Progenitor cell of endocrine pancreas (in vitro differentiated cells): ENCODE results near the gene MT1B. TPM values are rescaled to one million over a fixed set of nuclear protein-coding genes. Genes with fewer than 3 reads are reported as not detected.

Experiments used
- DNase-seq: peaks from one replicate; pipeline ENCODE4 v3.0.0; 2021; ENCODE audit warnings: low spot score; ENCODE audit not compliant: unreplicated experiment
- H3K27ac Mint-ChIP-seq: 2 replicates; pipeline ENCODE4 v1.8.0; 2021; ENCODE audit warnings: mild to moderate bottlenecking, moderate library complexity, mixed read lengths
- H3K27me3 Mint-ChIP-seq: 2 replicates; pipeline ENCODE4 v1.8.0; 2021; ENCODE audit warnings: mixed read lengths
- H3K36me3 Mint-ChIP-seq: 2 replicates; pipeline ENCODE4 v1.8.0; 2022; ENCODE audit warnings: mixed read lengths; ENCODE audit not compliant: insufficient read depth
- H3K4me1 Mint-ChIP-seq: 2 replicates; pipeline ENCODE4 v1.8.0; 2021; ENCODE audit warnings: low read depth, mixed read lengths
- H3K4me3 Mint-ChIP-seq: 2 replicates; pipeline ENCODE4 v1.8.0; 2021; ENCODE audit warnings: low read depth, mild to moderate bottlenecking, moderate library complexity, mixed read lengths
- H3K9me3 Mint-ChIP-seq: 2 replicates; pipeline ENCODE4 v1.8.0; 2021; ENCODE audit warnings: low read depth, mixed read lengths
- CTCF ChIP-seq: fragments of 200-600 bp; sonication (generic); IDR thresholded peaks from one replicate; pipeline ENCODE4 v1.5.0; 2021; ENCODE audit warnings: antibody characterized with exemption, mild to moderate bottlenecking; ENCODE audit not compliant: unreplicated experiment
- total RNA-seq: library from RNA; stranded (reverse); gene quantifications from 2 replicates; pipeline ENCODE4 v1.2.1, GENCODE V29; 2021

The MT1B gene
- total RNA-seq, 1 donor from 2014 or later = not detected

GRCh38 chr16:56609463-56609921 is 42.2 kb upstream of the MT1B start:
- Mint-ChIP-seq H3K27ac (no peak overlapping the region), H3K4me3 (peak overlapping the region; percentile 56), H3K36me3 (no peaks in the 10 kb centered on the region), H3K27me3 (peaks cover 87% of the 10 kb centered on the region), H3K9me3 (no peaks in the 10 kb centered on the region), H3K4me1 (peaks cover 6% of the 10 kb centered on the region)
- TF ChIP-seq CTCF = no peak
- DNase-seq = no peak

GRCh38 chr16:56610017-56610608 is 41.6 kb upstream of the MT1B start:
- Mint-ChIP-seq H3K9me3 (no peaks in the 10 kb centered on the region), H3K4me1 (peaks cover 6% of the 10 kb centered on the region), H3K27ac (no peak overlapping the region), H3K27me3 (peaks cover 87% of the 10 kb centered on the region), H3K4me3 (no peak overlapping the region), H3K36me3 (no peaks in the 10 kb centered on the region)
- no peak for TF ChIP-seq CTCF
- no peak for DNase-seq

GRCh38 chr16:56610609-56611111 is 41.0 kb upstream of the MT1B start:
- H3K4me1 Mint-ChIP-seq = peaks cover 6% of the 10 kb centered on the region
- peaks cover 90% of the 10 kb centered on the region for H3K27me3 Mint-ChIP-seq
- no peak for DNase-seq
- no peak overlapping the region for H3K27ac Mint-ChIP-seq
- no peaks in the 10 kb centered on the region for H3K36me3 Mint-ChIP-seq
- no peak for TF ChIP-seq CTCF
- no peaks in the 10 kb centered on the region for H3K9me3 Mint-ChIP-seq
- H3K4me3 Mint-ChIP-seq = no peak overlapping the region

GRCh38 chr16:56611281-56611833 is 40.3 kb upstream of the MT1B start:
- TF ChIP-seq CTCF = no peak
- Mint-ChIP-seq H3K27me3 (peaks cover 87% of the 10 kb centered on the region), H3K4me1 (peaks cover 6% of the 10 kb centered on the region), H3K36me3 (no peaks in the 10 kb centered on the region), H3K4me3 (no peak overlapping the region), H3K27ac (no peak overlapping the region), H3K9me3 (no peaks in the 10 kb centered on the region)
- DNase-seq = no peak

GRCh38 chr16:56613706-56614105 is 38.0 kb upstream of the MT1B start:
- H3K36me3 Mint-ChIP-seq = no peaks in the 10 kb centered on the region
- no peak for DNase-seq
- no peaks in the 10 kb centered on the region for H3K9me3 Mint-ChIP-seq
- H3K27me3 Mint-ChIP-seq = peaks cover 89% of the 10 kb centered on the region
- no peak for TF ChIP-seq CTCF
- no peak overlapping the region for H3K27ac Mint-ChIP-seq
- peaks cover 11% of the 10 kb centered on the region for H3K4me1 Mint-ChIP-seq
- H3K4me3 Mint-ChIP-seq = no peak overlapping the region
